OCI-LY1 (cell line): ENCODE data around the gene GATA6.

Experiments used
- CTCF ChIP-seq: fragments of 200-600 bp; sonication (generic), shearing (Covaris generic); IDR thresholded peaks from 2 replicates; pipeline ENCODE4 v1.5.1; 2017; ENCODE audit warnings: mild to moderate bottlenecking, antibody characterized with exemption, low read length, moderate library complexity, mixed read lengths
- EZH2 ChIP-seq: fragments of 200-600 bp; sonication (generic), shearing (Covaris generic); IDR thresholded peaks from 2 replicates; pipeline ENCODE4 v1.8.0; 2017; ENCODE audit warnings: borderline replicate concordance, mixed run types, mild to moderate bottlenecking, antibody characterized with exemption, low read length, moderate library complexity, mixed read lengths

- TF ChIP-seq CTCF (no peak), EZH2 (no peak)
Observed at GRCh38 chr18:22169889-22170420, 566 bp downstream of the GATA6 start.
